ENCODE results near the gene ROS1.
"Not testable (repeated sequence)": the region's sequence is repeated elsewhere in the genome, so short reads cannot be mapped to it uniquely, and the experiment has no call there.

ROS1 gene

DNA sequence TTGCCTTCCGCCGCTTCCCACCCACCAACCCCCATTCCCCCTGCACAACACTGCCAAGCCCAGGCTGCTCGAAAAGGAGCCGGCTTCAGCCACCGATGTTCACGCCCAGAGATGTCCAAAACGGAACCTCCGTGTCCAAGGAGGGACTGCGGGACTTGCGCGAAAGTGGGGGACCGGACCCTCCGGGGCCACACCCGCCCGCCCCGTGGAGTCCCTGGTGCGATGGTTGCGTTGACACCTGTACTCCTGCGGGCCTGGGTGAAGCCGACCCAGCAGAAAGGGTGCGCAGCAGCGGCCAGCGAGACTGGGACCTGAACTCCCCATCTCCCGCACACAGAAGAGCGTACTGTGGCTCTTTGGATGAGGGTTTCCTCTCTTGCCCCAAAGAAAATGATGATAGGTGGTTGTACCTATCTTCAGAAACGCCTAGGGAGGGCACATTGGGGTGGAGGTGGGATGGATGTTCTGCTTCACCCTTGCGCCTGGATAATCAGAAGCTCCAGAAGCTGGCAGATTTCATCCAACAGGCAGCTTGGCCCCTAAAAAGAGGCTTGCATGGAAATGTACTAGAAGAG is 162.3 kb downstream of the ROS1 start:
- TF ChIP-seq POLR2A (IDR thresholded peaks at IDR 0.05; ENCODE audit: low read depth, low read length) = no peak
- DNase-seq (ENCODE audit: insufficient read length) (no peak), FAIRE-seq (no peak)

DNA sequence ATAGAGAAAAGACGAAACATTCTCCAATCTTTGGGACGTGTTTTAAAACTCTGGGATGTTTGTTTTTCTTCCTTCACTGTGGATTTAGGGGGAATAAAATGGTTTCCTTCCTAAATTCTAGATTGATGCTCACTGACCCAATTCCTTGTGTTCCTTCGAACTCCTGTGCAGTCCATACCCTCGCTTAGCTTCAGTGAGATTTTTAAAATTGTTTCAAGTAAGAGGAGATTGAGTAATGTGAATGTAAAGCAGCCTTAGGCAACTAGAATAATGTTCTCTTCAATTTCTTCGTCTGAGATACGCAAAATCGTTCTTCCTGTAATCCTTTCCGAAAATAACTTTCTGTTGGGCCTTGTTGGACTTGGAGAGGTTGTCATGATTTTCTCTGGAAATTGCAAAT is 162.9 kb downstream of the ROS1 start:
- DNase-seq (ENCODE audit: insufficient read length) = no peak
- FAIRE-seq = no peak
- TF ChIP-seq POLR2AphosphoS5 (IDR thresholded peaks at IDR 0.05; ENCODE audit: low read depth, low read length) (no peak), POLR2A (IDR thresholded peaks at IDR 0.05; ENCODE audit: low read depth, low read length) (no peak), TAF1 (IDR thresholded peaks at IDR 0.05; ENCODE audit: borderline replicate concordance, low read depth, low read length) (no peak)

DNA sequence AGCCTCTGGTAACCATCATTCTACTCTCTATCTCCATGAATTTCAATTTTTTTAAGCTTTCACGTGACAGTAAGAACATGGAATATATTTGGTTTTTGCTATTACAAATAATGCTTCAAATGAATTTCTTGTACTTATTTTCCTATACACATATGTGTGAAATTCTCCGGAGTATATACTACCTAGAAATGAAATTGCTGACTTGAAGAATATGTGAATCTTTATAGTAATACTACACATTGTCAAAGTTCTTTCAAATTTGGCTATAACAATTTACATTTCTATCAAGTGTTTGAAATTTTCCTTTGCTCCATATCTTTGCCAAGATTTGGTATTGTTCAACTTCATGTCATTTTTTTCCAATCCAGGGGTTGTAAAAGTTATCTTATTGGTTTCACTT is 172.0 kb downstream of the ROS1 start:
- DNase-seq (ENCODE audit: insufficient read length) (no peak), FAIRE-seq (no peak)
- TF ChIP-seq POLR2A (IDR thresholded peaks at IDR 0.05; ENCODE audit: low read depth, low read length) = no peak
- no peak for TF ChIP-seq TAF1 (IDR thresholded peaks at IDR 0.05; ENCODE audit: borderline replicate concordance, low read depth, low read length)
- no peak for TF ChIP-seq POLR2AphosphoS5 (IDR thresholded peaks at IDR 0.05; ENCODE audit: low read depth, low read length)

DNA sequence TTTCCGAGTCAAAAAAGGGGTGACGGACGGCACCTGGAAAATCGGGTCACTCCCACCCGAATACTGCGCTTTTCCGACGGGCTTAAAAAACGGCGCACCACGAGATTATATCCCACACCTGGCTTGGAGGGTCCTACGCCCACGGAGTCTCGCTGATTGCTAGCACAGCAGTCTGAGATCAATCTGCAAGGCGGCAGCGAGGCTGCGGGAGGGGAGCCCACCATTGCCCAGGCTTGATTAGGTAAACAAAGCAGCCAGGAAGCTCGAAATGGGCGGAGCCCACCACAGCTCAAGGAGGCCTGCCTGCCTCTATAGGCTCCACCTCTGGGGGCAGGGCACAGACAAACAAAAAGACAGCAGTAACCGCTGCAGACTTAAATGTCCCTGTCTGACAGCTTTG is 180.8 kb downstream of the ROS1 start:
- not testable (repeated sequence) for DNase-seq (ENCODE audit: insufficient read length); FAIRE-seq

DNA sequence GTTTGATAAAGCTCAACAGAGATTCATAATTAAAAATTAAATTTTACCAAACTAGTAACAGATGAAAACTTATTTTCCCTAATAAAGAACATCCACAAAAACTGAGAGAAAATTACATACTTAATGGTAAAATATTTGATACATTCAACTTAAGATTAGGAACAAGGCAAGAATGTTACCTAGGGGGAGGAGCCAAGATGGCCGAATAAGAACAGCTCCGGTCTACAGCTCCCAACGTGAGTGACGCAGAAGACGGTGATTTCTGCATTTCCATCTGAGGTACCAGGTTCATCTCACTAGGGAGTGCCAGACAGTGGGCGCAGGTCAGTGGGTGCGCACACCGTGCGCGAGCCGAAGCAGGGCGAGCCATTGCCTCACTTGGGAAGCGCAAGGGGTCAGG is 181.2 kb downstream of the ROS1 start:
- not testable (repeated sequence) for FAIRE-seq; DNase-seq (ENCODE audit: insufficient read length)

All from GM12892 (cell line).